ENCODE measurements around the gene RAPGEF1.

The RAPGEF1 gene, protein sequence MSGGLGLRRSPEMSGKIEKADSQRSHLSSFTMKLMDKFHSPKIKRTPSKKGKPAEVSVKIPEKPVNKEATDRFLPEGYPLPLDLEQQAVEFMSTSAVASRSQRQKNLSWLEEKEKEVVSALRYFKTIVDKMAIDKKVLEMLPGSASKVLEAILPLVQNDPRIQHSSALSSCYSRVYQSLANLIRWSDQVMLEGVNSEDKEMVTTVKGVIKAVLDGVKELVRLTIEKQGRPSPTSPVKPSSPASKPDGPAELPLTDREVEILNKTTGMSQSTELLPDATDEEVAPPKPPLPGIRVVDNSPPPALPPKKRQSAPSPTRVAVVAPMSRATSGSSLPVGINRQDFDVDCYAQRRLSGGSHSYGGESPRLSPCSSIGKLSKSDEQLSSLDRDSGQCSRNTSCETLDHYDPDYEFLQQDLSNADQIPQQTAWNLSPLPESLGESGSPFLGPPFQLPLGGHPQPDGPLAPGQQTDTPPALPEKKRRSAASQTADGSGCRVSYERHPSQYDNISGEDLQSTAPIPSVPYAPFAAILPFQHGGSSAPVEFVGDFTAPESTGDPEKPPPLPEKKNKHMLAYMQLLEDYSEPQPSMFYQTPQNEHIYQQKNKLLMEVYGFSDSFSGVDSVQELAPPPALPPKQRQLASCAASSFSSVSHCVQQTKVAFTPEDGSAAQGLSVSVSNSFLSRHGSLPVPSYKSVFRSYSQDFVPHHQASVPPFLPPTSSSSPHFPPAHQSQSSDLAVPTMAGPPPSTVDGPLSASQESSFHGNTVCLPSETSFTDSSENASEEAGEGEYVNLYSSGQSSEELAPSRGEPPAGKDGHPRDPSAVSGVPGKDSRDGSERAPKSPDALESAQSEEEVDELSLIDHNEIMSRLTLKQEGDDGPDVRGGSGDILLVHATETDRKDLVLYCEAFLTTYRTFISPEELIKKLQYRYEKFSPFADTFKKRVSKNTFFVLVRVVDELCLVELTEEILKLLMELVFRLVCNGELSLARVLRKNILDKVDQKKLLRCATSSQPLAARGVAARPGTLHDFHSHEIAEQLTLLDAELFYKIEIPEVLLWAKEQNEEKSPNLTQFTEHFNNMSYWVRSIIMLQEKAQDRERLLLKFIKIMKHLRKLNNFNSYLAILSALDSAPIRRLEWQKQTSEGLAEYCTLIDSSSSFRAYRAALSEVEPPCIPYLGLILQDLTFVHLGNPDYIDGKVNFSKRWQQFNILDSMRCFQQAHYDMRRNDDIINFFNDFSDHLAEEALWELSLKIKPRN (N-terminal part only)

DNA sequence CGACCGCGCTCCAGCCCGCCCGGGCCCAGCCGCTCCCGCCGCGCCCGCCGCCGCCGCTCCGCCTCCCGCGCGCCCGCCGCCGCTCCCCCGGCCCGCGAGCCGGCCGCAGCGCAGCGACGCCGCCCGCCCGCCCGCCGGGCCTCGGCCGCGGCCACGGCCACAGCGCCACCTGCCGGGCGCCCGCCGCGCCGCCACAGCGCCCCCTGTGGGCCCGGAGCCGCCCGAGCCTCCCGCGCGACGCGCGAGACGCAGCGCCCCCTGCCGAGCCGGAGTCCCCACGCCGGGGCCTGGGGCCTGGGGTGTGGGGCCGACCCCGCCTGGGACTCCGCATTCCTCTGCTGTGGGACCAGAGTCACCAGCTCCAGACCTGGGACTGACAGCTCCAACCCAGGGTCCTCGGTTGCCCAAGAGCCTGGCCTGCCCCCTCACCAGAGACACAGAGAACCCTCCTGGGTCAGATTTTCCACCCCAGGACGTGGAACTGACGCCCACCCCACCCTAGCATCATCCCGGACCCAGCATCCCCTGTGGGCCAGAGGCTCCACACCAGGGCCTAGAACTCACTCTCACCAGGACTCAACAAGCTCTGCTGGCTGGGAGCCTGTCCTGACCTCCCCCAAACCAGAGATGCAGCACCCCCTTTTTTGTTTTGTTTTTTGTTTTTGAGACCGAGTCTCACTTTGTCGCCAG is at the start of gene RAPGEF1:
Gene RAPGEF1 (minus strand): TSS at position 118 of the 690 bp plus-strand sequence. CDS start 246 bp downstream, outside the sequence.
- peak; percentile 85 for ATAC-seq
- peak within 1 kb of the TSS; percentile 95 for H3K4me3 Mint-ChIP-seq
- H3K4me1 Mint-ChIP-seq = peaks cover 58% of the 10 kb centered on the region
- H3K27ac Mint-ChIP-seq = peak within 1 kb of the TSS; percentile 89
- DNase-seq (ENCODE audit: low spot score in 2 of 2) = peak; percentile 96 to 99
- peaks cover 35% of the 10 kb centered on the region for H3K36me3 Mint-ChIP-seq
- H3K9me3 Mint-ChIP-seq = no peaks in the 10 kb centered on the region

DNA sequence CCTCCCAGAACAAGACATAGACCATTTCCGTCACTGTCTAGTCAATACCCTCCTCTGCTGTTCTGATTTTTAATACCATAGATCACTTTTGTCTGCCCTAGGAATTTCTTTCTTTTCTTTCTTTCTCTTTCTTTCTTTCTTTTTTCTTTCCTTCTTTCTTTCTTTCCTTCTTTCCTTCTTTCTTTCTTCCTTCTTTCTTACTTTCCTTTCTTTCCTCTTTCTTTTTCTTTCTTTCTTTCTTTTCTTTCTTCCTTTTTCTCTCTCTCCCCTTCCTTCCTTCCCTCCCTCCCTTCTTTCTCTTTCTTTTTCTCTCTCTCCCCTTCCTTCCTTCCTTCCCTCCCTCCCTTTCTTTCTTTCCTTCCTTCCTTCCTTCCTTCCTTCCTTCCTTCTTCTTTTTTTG is 49.0 kb upstream of the RAPGEF1 start:
- no peak overlapping the region for H3K27ac Mint-ChIP-seq
- no peaks in the 10 kb centered on the region for H3K36me3 Mint-ChIP-seq
- no peak for ATAC-seq
- H3K9me3 Mint-ChIP-seq = no peaks in the 10 kb centered on the region
- no peak for DNase-seq (ENCODE audit: low spot score in 2 of 2)
- no peak overlapping the region for H3K4me3 Mint-ChIP-seq
- H3K4me1 Mint-ChIP-seq = peaks cover 9% of the 10 kb centered on the region

DNA sequence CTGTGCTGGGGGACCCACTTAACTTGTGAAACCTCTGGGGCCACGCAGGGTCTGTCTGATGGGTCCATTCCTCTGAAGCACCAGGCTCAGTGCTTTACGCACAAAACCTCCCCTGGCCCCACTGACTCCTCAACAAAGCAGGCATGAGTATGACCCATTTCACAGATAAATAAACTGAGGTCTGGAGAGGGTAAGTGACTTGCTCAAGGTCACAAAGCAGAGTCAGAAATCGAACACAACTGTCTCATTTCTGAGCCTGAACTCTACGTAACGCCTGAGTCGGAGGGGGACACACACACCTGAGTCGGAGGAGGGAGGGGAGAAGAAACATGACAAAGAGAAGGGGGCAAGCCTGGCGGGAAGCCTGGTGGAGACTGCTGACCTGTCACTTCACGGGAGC is 48.0 kb upstream of the RAPGEF1 start:
- Mint-ChIP-seq H3K36me3 (no peaks in the 10 kb centered on the region), H3K4me1 (peaks cover 9% of the 10 kb centered on the region), H3K27ac (no peak overlapping the region), H3K9me3 (peaks cover 5% of the 10 kb centered on the region), H3K4me3 (no peak overlapping the region)
- ATAC-seq (no peak), DNase-seq (ENCODE audit: low spot score in 2 of 2) (no peak)

DNA sequence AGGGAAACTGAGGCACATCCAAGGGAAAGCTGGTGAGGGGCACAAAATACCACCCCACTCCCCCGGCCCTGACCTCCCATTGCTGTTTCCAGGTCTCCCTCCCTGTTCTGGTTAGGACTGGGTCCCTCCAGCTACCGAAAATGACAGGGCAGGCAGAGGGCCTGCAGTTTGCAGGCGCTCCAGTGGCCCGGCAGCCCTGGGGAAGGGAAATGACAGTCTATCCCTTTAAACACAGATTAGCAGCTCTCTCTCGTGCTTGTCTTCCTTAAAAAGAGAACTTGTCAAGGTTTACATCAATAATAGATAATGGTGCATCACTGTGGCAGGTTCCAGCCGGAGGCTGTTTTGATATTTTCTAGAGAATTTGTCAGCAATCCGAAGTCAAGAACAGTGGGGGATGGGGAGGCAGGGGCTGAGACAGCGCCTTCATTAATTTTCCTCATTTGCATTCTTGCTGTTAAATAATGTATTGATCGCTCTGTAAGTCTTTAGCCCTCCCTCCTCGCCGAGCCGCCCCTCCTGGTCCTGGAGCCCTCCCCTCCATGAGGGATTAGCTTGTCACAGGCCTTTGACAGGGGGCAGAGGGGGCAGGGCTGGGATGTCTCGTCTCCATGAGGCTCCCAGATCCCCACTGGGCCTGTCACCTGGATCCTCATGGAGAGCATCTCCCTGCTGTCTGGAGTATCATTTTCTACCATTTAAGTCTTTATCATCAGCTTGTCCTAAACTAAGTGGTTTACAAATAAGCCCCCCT is 45.0 kb upstream of the RAPGEF1 start:
- Mint-ChIP-seq H3K27ac (no peak overlapping the region), H3K36me3 (no peaks in the 10 kb centered on the region), H3K4me3 (no peak overlapping the region), H3K4me1 (peaks cover 22% of the 10 kb centered on the region), H3K9me3 (peaks cover 5% of the 10 kb centered on the region)
- ATAC-seq (no peak), DNase-seq (ENCODE audit: low spot score in 2 of 2) (no peak)

DNA sequence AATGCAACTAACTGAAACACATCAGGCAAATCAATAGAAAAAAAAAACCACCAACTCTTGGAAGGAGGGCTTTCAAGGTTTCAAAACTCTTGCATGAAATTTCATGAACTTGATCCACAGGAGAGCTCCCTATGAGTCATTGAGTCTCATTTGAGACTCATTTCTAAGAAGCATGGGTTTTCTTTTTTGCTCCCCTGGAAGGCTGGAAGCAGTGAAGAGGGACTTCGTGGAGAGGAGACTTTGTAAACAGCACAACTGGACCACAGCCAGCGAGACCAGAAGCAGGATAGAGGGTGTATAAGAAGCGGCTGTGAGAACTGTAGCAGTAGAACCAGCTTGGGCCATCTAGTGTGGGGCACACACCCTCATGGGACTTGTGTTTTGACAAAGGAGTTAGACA is 41.2 kb upstream of the RAPGEF1 start:
- peaks cover 13% of the 10 kb centered on the region for H3K4me1 Mint-ChIP-seq
- no peak overlapping the region for H3K27ac Mint-ChIP-seq
- ATAC-seq (peak; percentile 67), DNase-seq (ENCODE audit: low spot score in 2 of 2) (no peak)
- peaks cover 5% of the 10 kb centered on the region for H3K9me3 Mint-ChIP-seq
- H3K36me3 Mint-ChIP-seq = no peaks in the 10 kb centered on the region
- peak overlapping the region; percentile 3 for H3K4me3 Mint-ChIP-seq

DNA sequence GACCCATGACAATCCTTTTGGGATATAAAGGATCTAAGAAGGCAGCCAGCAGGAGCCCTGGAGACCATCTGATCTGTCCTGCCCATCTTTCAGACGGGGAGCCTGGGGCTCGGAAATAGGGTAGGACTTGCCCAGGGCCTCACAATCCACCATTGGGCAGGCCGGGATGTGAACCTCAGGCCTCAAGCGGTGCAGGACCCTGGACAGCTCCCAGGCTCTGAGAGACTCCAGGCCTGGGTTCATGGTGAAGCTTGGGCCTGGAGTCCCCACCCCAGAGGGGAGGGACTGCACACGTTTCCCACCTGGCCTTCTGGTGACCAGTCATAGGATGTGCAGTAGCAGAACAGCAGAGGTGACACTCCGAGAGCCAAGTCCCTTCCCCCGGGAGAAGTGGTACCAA is 36.6 kb upstream of the RAPGEF1 start:
- peak; percentile 25 for ATAC-seq
- Mint-ChIP-seq H3K4me3 (no peak overlapping the region), H3K27ac (no peak overlapping the region), H3K4me1 (peaks cover 13% of the 10 kb centered on the region), H3K36me3 (no peaks in the 10 kb centered on the region), H3K9me3 (no peaks in the 10 kb centered on the region)
- no peak for DNase-seq (ENCODE audit: low spot score in 2 of 2)

DNA sequence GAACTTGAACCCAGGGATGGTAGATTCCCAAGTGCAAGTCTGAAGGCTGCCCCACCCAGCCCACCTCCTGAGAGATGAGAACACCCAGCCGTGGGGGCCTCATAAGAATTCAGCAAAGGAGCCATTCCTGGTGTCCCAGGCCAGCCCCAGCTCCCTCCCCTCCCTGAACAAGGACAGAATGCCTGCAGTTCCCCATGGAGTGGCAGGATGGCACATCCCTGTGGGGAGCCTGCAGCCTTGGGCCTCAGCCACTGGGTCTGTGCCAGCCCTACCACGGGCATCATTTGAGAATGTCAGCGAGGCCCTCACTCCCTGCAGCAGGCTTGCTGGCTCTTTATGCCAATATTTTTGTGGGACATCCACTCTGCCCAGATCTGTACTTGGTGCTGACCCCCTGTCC is 36.2 kb upstream of the RAPGEF1 start:
- DNase-seq (ENCODE audit: low spot score in 2 of 2) = no peak
- Mint-ChIP-seq H3K27ac (no peak overlapping the region), H3K9me3 (no peaks in the 10 kb centered on the region), H3K4me3 (no peak overlapping the region), H3K36me3 (no peaks in the 10 kb centered on the region), H3K4me1 (peaks cover 8% of the 10 kb centered on the region)
- no peak for ATAC-seq

DNA sequence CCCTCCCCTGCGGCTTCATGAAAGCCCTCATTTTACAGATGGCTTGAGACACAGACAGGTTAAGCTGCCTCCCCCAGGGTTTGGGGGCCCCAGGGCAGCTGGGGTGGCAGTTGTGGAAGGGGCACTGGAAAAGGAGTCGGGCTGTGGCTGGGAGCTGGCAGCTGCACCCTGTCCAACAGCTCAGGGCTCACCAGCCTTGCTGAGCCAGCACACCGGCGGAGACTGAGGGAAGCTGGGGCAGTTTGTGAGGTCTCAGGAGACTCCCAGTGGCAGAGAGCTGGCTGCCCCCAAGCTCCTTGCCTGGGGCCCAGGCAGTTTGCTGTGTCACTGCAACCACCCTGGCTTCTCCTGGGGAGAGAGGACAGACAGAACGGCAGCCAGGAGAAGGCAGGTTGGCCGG is 34.8 kb upstream of the RAPGEF1 start:
- Mint-ChIP-seq H3K9me3 (no peaks in the 10 kb centered on the region), H3K4me1 (no peaks in the 10 kb centered on the region), H3K36me3 (no peaks in the 10 kb centered on the region)

DNA sequence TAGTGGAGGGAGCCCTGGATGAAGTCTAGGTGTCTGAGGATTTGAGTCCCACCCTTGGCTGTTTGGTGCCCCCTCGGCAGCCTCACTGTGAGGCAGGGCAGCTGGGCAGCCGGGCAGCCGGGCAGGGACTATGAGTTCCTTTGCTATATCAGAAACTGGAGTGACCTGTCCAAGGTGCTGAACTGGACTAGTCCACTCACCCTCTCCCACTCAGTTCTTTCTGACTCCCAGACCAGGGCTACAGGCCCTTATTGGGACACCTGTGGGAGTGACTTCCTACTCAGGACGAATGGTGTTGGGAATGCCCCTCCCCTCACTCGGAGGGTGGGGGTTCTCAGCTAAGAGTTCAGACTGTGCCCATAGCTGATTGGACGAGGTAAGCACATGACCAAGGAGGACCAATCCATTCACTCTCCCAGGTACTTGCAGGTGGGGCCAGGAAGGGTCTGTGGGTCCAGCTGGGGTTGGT is 34.1 kb upstream of the RAPGEF1 start:
- Mint-ChIP-seq H3K4me1 (no peaks in the 10 kb centered on the region), H3K4me3 (no peak overlapping the region), H3K9me3 (no peaks in the 10 kb centered on the region), H3K27ac (no peak overlapping the region), H3K36me3 (no peaks in the 10 kb centered on the region)
- ATAC-seq = peak; percentile 37
- peak; percentile 11 to 57 for DNase-seq (ENCODE audit: low spot score in 2 of 2)

More for the DNA sequence above, 34.8 kb upstream of the RAPGEF1 start:
- Mint-ChIP-seq H3K27ac (no peak overlapping the region), H3K4me3 (no peak overlapping the region)
- ATAC-seq (no peak), DNase-seq (ENCODE audit: low spot score in 2 of 2) (no peak)

DNA sequence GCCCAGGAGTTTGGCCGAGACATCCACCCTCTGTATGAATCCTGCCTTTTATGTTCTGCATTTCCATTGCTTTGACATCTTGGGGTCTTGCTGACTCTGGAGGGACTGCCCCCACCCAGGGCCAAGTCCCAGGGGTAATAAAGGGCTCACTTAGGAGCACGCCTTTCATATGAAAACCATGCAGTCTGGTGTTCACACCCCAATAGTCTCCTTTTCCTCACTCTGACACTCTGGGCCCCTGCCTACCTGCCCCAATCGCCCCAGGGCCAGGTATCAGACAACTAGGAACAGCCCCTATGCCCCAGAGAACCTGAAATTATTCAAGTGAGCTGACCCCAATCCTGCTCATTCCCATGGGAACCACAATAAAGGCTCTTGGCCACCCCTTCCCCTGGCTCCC is 33.1 kb upstream of the RAPGEF1 start:
- no peaks in the 10 kb centered on the region for H3K9me3 Mint-ChIP-seq
- no peaks in the 10 kb centered on the region for H3K4me1 Mint-ChIP-seq
- ATAC-seq (no peak), DNase-seq (ENCODE audit: low spot score in 2 of 2) (no peak)
- H3K36me3 Mint-ChIP-seq = no peaks in the 10 kb centered on the region
- H3K4me3 Mint-ChIP-seq = no peak overlapping the region
- H3K27ac Mint-ChIP-seq = no peak overlapping the region

DNA sequence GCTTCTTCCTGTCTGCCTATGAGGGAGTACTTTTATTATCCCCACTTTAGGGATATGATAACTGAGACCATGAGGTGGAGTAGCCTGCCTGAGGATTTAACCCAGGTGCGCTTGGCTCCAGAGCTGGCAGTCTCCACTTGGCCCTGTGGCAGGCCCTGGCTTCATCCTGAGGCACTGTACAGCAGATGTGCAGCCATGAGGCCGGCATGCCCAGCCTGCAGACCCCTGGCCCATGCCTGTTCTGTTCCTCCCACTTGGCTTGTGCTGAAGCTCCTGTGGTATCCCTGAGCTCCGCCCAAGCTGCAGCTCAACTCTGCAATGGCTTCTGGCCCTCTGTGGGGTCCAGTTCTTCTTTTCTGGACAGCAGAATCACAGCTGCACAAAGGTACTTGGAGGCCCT is 31.8 kb upstream of the RAPGEF1 start:
- Mint-ChIP-seq H3K9me3 (no peaks in the 10 kb centered on the region), H3K4me1 (no peaks in the 10 kb centered on the region), H3K4me3 (no peak overlapping the region), H3K36me3 (no peaks in the 10 kb centered on the region), H3K27ac (no peak overlapping the region)
- ATAC-seq (no peak), DNase-seq (ENCODE audit: low spot score in 2 of 2) (no peak)

DNA sequence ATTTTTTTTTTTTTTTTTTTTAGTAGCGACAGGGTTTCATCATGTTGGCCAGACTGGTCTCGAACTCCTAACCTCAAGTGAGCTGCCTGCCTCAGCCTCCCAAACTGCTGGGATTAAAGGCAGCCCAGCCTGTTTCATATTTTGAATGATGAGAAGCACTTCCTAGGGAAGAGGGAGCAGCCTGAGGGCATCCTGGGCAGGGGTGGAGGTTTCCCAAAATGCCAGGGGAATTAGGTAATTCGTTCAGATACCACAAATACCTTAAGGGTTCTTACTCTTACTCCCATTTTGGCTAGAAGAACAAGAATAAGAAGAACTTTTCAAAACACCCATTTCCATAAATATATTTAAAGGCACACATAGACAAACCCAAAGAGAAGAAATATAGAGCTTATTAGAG is 29.5 kb upstream of the RAPGEF1 start:
- Mint-ChIP-seq H3K4me1 (no peaks in the 10 kb centered on the region), H3K9me3 (no peaks in the 10 kb centered on the region), H3K36me3 (no peaks in the 10 kb centered on the region), H3K4me3 (no peak overlapping the region), H3K27ac (no peak overlapping the region)
- no peak for ATAC-seq
- no peak for DNase-seq (ENCODE audit: low spot score in 2 of 2)

DNA sequence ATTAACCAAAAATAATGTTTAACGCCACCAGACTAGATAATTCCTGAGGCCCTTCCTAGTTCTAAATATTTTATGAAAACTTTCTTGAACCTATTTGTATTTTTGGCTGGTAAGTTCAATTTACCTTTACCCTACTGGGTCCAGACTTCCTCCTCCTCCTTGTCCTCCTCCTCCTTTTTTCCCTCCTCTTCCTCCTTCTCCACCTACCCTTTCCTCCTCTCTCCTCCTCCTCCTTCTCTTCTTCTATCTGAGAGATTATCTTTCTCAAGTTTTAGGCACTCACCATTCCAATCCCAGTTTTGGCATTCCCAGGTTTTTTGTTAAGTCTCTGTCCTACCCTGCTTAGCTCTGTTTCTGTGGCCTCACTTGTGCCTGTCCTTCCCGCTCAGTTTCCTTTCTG is 24.7 kb upstream of the RAPGEF1 start:
- Mint-ChIP-seq H3K4me1 (no peaks in the 10 kb centered on the region), H3K4me3 (no peak overlapping the region), H3K9me3 (no peaks in the 10 kb centered on the region), H3K36me3 (no peaks in the 10 kb centered on the region), H3K27ac (no peak overlapping the region)
- ATAC-seq (no peak), DNase-seq (ENCODE audit: low spot score in 2 of 2) (no peak)

DNA sequence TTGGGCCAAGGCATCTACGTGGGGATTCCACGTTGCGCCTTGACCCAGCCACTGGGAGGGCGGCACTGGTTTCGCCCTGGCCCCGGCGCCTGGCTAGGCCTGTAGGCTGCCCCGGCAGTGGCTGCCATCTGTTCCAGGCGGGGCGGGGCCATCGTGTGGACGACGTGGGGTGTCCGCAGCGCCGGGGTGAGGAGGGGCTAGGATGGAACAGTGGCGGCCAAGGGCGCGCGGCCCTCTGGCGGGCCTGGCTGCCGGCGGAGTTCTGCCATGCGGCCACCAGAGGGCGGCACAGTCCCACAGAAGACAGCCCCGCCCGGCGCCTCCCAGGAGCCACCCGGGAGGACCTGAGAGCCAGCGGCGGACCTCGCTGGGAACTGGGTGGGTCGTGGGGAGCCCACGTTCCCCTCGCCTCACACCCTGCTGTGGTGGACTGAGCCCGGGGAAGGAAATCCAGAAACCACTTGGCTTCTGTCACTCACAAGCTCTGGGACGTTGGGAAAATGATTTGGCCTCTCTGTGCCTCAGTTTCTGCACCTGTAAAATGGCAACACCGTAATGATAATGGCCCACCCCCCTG is 22.6 kb upstream of the RAPGEF1 start:
- Mint-ChIP-seq H3K27ac (no peak overlapping the region), H3K4me3 (no peak overlapping the region), H3K36me3 (no peaks in the 10 kb centered on the region), H3K4me1 (peaks cover 13% of the 10 kb centered on the region), H3K9me3 (no peaks in the 10 kb centered on the region)
- peak; percentile 87 to 89 for DNase-seq (ENCODE audit: low spot score in 2 of 2)
- peak; percentile 90 for ATAC-seq

Measured in stimulated activated effector memory CD8-positive, alpha-beta T cell treated with anti-CD3 and anti-CD28 coated beads, Interleukin-12 subunit alpha, Interleukin-12 subunit beta, amount 100 ng/mL, for 72 hours (primary cell).